GM23248 (cell line): Measurements from ENCODE around the gene TMEM108. TPM values are rescaled to one million over a fixed set of nuclear protein-coding genes. Genes with fewer than 3 reads are reported as not detected.

Source experiments
- DNase-seq: peaks from one replicate; pipeline ENCODE4 v3.0.0-alpha.2; 2015
- H2AFZ ChIP-seq: fragments of 200-600 bp; sonication (generic); 2 replicates; pipeline ENCODE4 v1.6.1; 2016; ENCODE audit warnings: antibody characterized with exemption
- H3F3A ChIP-seq: fragments of 200-600 bp; sonication (generic); 2 replicates; pipeline ENCODE4 v1.6.1; 2016; ENCODE audit warnings: mild to moderate bottlenecking, antibody characterized with exemption, mixed run types; ENCODE audit not compliant: insufficient read depth
- H3K27ac ChIP-seq: fragments of 200-600 bp; sonication (generic); 2 replicates; pipeline ENCODE4 v1.5.1; 2016; ENCODE audit warnings: mild to moderate bottlenecking
- H3K27me3 ChIP-seq: fragments of 200-600 bp; sonication (generic); replicated peaks from 2 replicates; pipeline ENCODE4 v1.6.1; 2016; ENCODE audit warnings: mild to moderate bottlenecking; ENCODE audit not compliant: insufficient read depth
- H3K36me3 ChIP-seq: fragments of 200-600 bp; sonication (generic); 2 replicates; pipeline ENCODE4 v1.6.1; 2016; ENCODE audit warnings: low read depth, mild to moderate bottlenecking
- H3K4me1 ChIP-seq: fragments of 200-600 bp; sonication (generic); 2 replicates; pipeline ENCODE4 v1.6.1; 2016; ENCODE audit warnings: mild to moderate bottlenecking; ENCODE audit not compliant: insufficient read depth
- H3K4me2 ChIP-seq: fragments of 200-600 bp; sonication (generic); one replicate; pipeline ENCODE4 v1.6.1; 2016; ENCODE audit warnings: mild to moderate bottlenecking; ENCODE audit not compliant: unreplicated experiment
- H3K4me3 ChIP-seq: fragments of 200-600 bp; sonication (generic); 2 replicates; pipeline ENCODE4 v1.5.1; 2016; ENCODE audit warnings: mild to moderate bottlenecking
- H3K79me2 ChIP-seq: fragments of 200-600 bp; sonication (generic); 2 replicates; pipeline ENCODE4 v1.6.1; 2016; ENCODE audit warnings: mild to moderate bottlenecking; ENCODE audit not compliant: insufficient read depth
- H3K9ac ChIP-seq: fragments of 200-600 bp; sonication (generic); 2 replicates; pipeline ENCODE4 v1.6.1; 2016; ENCODE audit warnings: mild to moderate bottlenecking
- H3K9me2 ChIP-seq: fragments of 200-600 bp; sonication (generic); 2 replicates; pipeline ENCODE4 v1.6.1; 2016; ENCODE audit warnings: mixed run types, mild to moderate bottlenecking, moderate library complexity; ENCODE audit not compliant: insufficient read depth
- H3K9me3 ChIP-seq: fragments of 200-600 bp; sonication (generic); one replicate; pipeline ENCODE4 v1.6.1; 2017; ENCODE audit warnings: low read depth
- H4K20me1 ChIP-seq: fragments of 200-600 bp; sonication (generic); 2 replicates; pipeline ENCODE4 v1.6.0; 2016; ENCODE audit not compliant: insufficient read depth
- EZH2 ChIP-seq: fragments of 200-600 bp; sonication (generic); IDR thresholded peaks from 2 replicates; pipeline ENCODE4 v1.6.1; 2018; ENCODE audit warnings: antibody characterized with exemption, mild to moderate bottlenecking; ENCODE audit not compliant: insufficient read depth, poor library complexity, severe bottlenecking
- EZH2phosphoT487 ChIP-seq: fragments of 200-600 bp; sonication (generic); IDR thresholded peaks from 2 replicates; pipeline ENCODE4 v1.6.1; 2018; ENCODE audit warnings: antibody characterized with exemption, moderate library complexity, mild to moderate bottlenecking, low read depth; ENCODE audit not compliant: insufficient read depth
- WGBS, 2 experiments: methylation state at CpG; one replicate each; pipeline ENCODE4 v1.1.6; 2015 to 2017; ENCODE audit warnings: low lambda C conversion rate in 2 of 2, low coverage in 1 of 2; ENCODE audit errors: missing lambda C conversion rate in 2 of 2; 5-methylcytosine and 5-hydroxymethylcytosine counted together
- in situ Hi-C: fragments of 300-500 bp; cut with MboI; formaldehyde crosslinking; loops from 2 replicates; pipeline ENCODE4 v1.15.0; 2020
- polyA plus RNA-seq: library from polyadenylated mRNA; unstranded; fragments of >200 nt; fragmentation: Nextera tagmentation; extraction: Ambion mirVana; gene quantifications from 2 replicates; pipeline ENCODE4 v1.2.1, GENCODE V29; 2016
- total RNA-seq: library from RNA; depleted of rRNA; stranded (reverse); fragments of >200 nt; shearing (Covaris generic); gene quantifications from 2 replicates; pipeline ENCODE4 v1.2.3, GENCODE V29; 2014

The TMEM108 gene
- total and polyA plus RNA-seq, 2 experiments from 2014 or later, result not detected

GRCh38 chr3:133425898-133426297 lies 387.7 kb downstream of the TMEM108 start:
- Histone ChIP-seq H3K79me2 (no peaks in the 10 kb centered on the region), H3K4me2 (no peak overlapping the region), H3K4me1 (peaks cover 10% of the 10 kb centered on the region; the same call in 1 of the 2 replicates), H3K36me3 (no peaks in the 10 kb centered on the region), H3K27me3 (no peaks in the 10 kb centered on the region; the same call in 1 of the 2 replicates), H2AFZ (no peak overlapping the region), H3K9me2 (no peaks in the 10 kb centered on the region), H3K27ac (no peak overlapping the region), H3K4me3 (no peak overlapping the region), H4K20me1 (no peaks in the 10 kb centered on the region), H3K9me3 (no peaks in the 10 kb centered on the region), H3K9ac (no peak overlapping the region), H3F3A (peaks cover 18% of the 10 kb centered on the region)
- in situ Hi-C loops, result loop anchor here (10.0 kb wide), 2 partner anchors 381 to 691 kb away; no protein-coding TSS in a partner anchor
- TF ChIP-seq EZH2 (no peak), EZH2phosphoT487 (no peak)
- WGBS, 2 experiments, result 68 to 71% methylated on average over 3 of the region's 3 CpGs
- no peak for DNase-seq

- in situ Hi-C loops, result loop anchor here (10.0 kb wide), 2 partner anchors 382 to 692 kb away; no protein-coding TSS in a partner anchor
- no peaks in the 10 kb centered on the region for H3K9me3 ChIP-seq
- H3K27ac ChIP-seq, result peak overlapping the region; percentile 26
Observed at GRCh38 chr3:133426721-133427120, 388.5 kb downstream of the TMEM108 start.

GRCh38 chr3:133428552-133428951 lies 390.4 kb downstream of the TMEM108 start:
- in situ Hi-C loops, result loop anchor here (10.0 kb wide), 2 partner anchors 384 to 694 kb away; no protein-coding TSS in a partner anchor
- Histone ChIP-seq H3K4me1 (peaks cover 10% of the 10 kb centered on the region; the same call in 1 of the 2 replicates), H3K9ac (no peak overlapping the region), H3K4me2 (no peak overlapping the region), H3K36me3 (no peaks in the 10 kb centered on the region), H2AFZ (no peak overlapping the region), H3K9me2 (no peaks in the 10 kb centered on the region), H3K27me3 (no peaks in the 10 kb centered on the region), H4K20me1 (no peaks in the 10 kb centered on the region), H3K27ac (no peak overlapping the region), H3K79me2 (no peaks in the 10 kb centered on the region), H3K4me3 (no peak overlapping the region), H3F3A (peaks cover 18% of the 10 kb centered on the region), H3K9me3 (no peaks in the 10 kb centered on the region)
- TF ChIP-seq EZH2 (no peak), EZH2phosphoT487 (no peak)
- no peak for DNase-seq
- 76 to 77% methylated on average over 12 of the region's 12 CpGs for WGBS, 2 experiments

More at GRCh38 chr3:133426721-133427120, 388.5 kb downstream of the TMEM108 start:
- H3K79me2 ChIP-seq, result no peaks in the 10 kb centered on the region
- no peaks in the 10 kb centered on the region for H4K20me1 ChIP-seq
- TF ChIP-seq EZH2phosphoT487 (no peak), EZH2 (no peak)
- no peaks in the 10 kb centered on the region; the same call in 1 of the 2 replicates for H3K27me3 ChIP-seq
- H3K4me2 ChIP-seq, result peak overlapping the region; percentile 24
- no peak overlapping the region for H3K4me3 ChIP-seq
- DNase-seq, result peak; percentile 95
- no peaks in the 10 kb centered on the region for H3K36me3 ChIP-seq
- H3K4me1 ChIP-seq, result peaks cover 10% of the 10 kb centered on the region; the same call in 1 of the 2 replicates
- H3K9me2 ChIP-seq, result no peaks in the 10 kb centered on the region
- H2AFZ ChIP-seq, result no peak overlapping the region
- H3K9ac ChIP-seq, result no peak overlapping the region
- WGBS, 2 experiments, result 60 to 69% methylated on average over 2 of the region's 2 CpGs
- peaks cover 18% of the 10 kb centered on the region for H3F3A ChIP-seq

GRCh38 chr3:133429063-133429462 lies 390.9 kb downstream of the TMEM108 start:
- in situ Hi-C loops, result loop anchor here (10.0 kb wide), 2 partner anchors 384 to 694 kb away; no protein-coding TSS in a partner anchor
- Histone ChIP-seq H3F3A (peaks cover 18% of the 10 kb centered on the region), H2AFZ (no peak overlapping the region), H3K27me3 (no peaks in the 10 kb centered on the region), H3K9me3 (no peaks in the 10 kb centered on the region), H3K36me3 (no peaks in the 10 kb centered on the region), H3K9ac (no peak overlapping the region), H4K20me1 (no peaks in the 10 kb centered on the region), H3K4me2 (no peak overlapping the region), H3K4me1 (peaks cover 10% of the 10 kb centered on the region; the same call in 1 of the 2 replicates), H3K27ac (no peak overlapping the region), H3K79me2 (no peaks in the 10 kb centered on the region), H3K9me2 (no peaks in the 10 kb centered on the region), H3K4me3 (no peak overlapping the region)
- no peak for TF ChIP-seq EZH2
- no peak for TF ChIP-seq EZH2phosphoT487
- DNase-seq, result no peak

GRCh38 chr3:133439563-133439962 lies 401.4 kb downstream of the TMEM108 start:
- Histone ChIP-seq H2AFZ (no peak overlapping the region), H4K20me1 (no peaks in the 10 kb centered on the region), H3K79me2 (no peaks in the 10 kb centered on the region), H3F3A (peaks cover 7% of the 10 kb centered on the region; the same call in 1 of the 2 replicates), H3K4me2 (no peak overlapping the region), H3K27ac (no peak overlapping the region), H3K36me3 (no peaks in the 10 kb centered on the region), H3K9ac (no peak overlapping the region), H3K4me1 (no peaks in the 10 kb centered on the region), H3K9me3 (no peaks in the 10 kb centered on the region), H3K27me3 (no peaks in the 10 kb centered on the region), H3K9me2 (no peaks in the 10 kb centered on the region), H3K4me3 (no peak overlapping the region)
- TF ChIP-seq EZH2phosphoT487 (no peak), EZH2 (no peak)
- WGBS, 2 experiments, result 73 to 89% methylated on average over 2 of the region's 2 CpGs
- no peak for DNase-seq
- in situ Hi-C loops, result no loop called here
